ENCODE results near the gene PKP2. TPM values are rescaled to one million over a fixed set of nuclear protein-coding genes. Genes with fewer than 3 reads are reported as not detected.

The PKP2 gene
- total RNA-seq, 6 experiments from 2014 or later: 17.2 to 54.7 (median 23.8) TPM

DNA sequence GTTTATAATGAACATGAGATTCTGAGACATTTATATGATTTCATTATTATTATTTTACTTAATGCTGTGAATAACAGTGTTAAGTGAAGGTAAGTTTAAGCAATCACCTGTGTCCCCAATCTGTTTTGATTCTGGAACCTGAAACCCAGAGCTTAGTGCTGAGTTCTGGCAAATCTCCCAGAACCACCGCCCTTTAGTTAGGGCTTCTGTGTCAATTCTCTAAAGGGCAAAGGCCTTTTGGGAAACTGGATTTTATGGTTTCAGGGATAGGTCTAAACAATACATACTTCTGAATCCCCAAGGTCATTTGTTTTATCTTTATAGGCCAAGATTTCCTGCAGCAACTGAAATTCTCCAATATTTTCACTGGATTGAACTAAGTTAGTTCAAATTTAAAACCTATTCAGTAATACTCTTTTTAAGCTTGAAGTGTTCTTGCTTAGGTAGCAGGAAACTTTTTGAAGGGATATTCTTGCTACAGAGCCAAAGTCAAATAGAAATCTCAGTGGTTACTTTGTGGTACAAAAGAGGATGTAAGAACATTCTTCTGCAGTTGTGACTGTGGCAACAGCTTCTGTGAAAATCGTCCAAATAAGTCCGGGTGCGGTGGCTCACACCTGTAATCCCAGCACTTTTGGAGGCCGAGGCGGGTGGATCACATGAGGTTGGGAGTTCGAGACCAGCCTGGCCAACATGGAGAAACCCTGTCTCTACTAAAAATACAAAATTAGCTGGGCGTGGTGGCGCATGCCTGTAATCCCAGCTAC lies 10.0 kb upstream of the PKP2 start:
- WGBS (ENCODE audit: insufficient coverage, low coverage, low lambda C conversion rate, missing lambda C conversion rate): 67% methylated on average over 9 of the region's 9 CpGs
- ATAC-seq: peak; percentile 95 to 97 (median 96)
- Histone ChIP-seq H3K27me3 (no peaks in the 10 kb centered on the region), H3K4me1 (peaks cover 0 to 26% (median 11%) of the 10 kb centered on the region in 4 donors), H3K9me3 (no peaks in the 10 kb centered on the region), H3K36me3 (no peaks in the 10 kb centered on the region), H3K4me3 (no peak overlapping the region), H3K27ac (peak overlapping the region in 2 of 3 donors; percentile 20 to 84)
- TF ChIP-seq, protein P1, sequence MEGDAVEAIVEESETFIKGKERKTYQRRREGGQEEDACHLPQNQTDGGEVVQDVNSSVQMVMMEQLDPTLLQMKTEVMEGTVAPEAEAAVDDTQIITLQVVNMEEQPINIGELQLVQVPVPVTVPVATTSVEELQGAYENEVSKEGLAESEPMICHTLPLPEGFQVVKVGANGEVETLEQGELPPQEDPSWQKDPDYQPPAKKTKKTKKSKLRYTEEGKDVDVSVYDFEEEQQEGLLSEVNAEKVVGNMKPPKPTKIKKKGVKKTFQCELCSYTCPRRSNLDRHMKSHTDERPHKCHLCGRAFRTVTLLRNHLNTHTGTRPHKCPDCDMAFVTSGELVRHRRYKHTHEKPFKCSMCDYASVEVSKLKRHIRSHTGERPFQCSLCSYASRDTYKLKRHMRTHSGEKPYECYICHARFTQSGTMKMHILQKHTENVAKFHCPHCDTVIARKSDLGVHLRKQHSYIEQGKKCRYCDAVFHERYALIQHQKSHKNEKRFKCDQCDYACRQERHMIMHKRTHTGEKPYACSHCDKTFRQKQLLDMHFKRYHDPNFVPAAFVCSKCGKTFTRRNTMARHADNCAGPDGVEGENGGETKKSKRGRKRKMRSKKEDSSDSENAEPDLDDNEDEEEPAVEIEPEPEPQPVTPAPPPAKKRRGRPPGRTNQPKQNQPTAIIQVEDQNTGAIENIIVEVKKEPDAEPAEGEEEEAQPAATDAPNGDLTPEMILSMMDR (IDR thresholded peaks at IDR 0.05): no peak
- TF ChIP-seq POLR2A (IDR thresholded peaks at IDR 0.05): no peak
- intact Hi-C loops (cut with DNase I): no loop called here
- DNase-seq: peak in 2 of 3 donors; percentile 41 to 84

GRCh38 chr12:32903763-32904162 lies 7.2 kb upstream of the PKP2 start:
- intact Hi-C loops (cut with DNase I): no loop called here
- H3K27me3 ChIP-seq: no peaks in the 10 kb centered on the region
- H3K4me3 ChIP-seq: no peak overlapping the region
- WGBS (ENCODE audit: insufficient coverage, low coverage, low lambda C conversion rate, missing lambda C conversion rate): 67% methylated on average over 1 of the region's 1 CpG
- H3K36me3 ChIP-seq: no peaks in the 10 kb centered on the region
- peaks cover 0 to 29% (median 11%) of the 10 kb centered on the region in 4 donors for H3K4me1 ChIP-seq
- H3K27ac ChIP-seq: no peak overlapping the region
- DNase-seq (no peak), ATAC-seq (no peak)
- TF ChIP-seq, protein P1 (IDR thresholded peaks at IDR 0.05): no peak
- no peak for TF ChIP-seq POLR2A (IDR thresholded peaks at IDR 0.05)
- no peaks in the 10 kb centered on the region for H3K9me3 ChIP-seq

DNA sequence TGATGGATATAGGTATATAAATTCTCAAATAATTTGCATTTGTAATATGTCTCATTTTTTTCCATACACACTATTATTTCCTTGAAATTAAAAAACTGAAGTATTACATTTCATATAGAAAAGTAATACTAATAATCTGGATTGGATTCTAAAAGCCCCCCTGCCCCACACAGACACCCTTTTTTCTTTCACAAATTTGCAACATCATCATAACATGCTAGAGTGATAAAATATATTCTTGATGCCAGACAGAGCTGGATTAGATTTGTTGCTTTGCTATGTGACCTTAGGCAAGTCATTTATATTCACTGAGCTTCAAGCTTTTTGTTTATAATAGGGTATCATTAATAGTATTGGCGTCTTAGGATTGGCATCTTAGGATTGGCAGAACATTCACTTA lies 6.7 kb upstream of the PKP2 start:
- 70% methylated on average over 1 of the region's 1 CpG for WGBS (ENCODE audit: insufficient coverage, low coverage, low lambda C conversion rate, missing lambda C conversion rate)

DNA sequence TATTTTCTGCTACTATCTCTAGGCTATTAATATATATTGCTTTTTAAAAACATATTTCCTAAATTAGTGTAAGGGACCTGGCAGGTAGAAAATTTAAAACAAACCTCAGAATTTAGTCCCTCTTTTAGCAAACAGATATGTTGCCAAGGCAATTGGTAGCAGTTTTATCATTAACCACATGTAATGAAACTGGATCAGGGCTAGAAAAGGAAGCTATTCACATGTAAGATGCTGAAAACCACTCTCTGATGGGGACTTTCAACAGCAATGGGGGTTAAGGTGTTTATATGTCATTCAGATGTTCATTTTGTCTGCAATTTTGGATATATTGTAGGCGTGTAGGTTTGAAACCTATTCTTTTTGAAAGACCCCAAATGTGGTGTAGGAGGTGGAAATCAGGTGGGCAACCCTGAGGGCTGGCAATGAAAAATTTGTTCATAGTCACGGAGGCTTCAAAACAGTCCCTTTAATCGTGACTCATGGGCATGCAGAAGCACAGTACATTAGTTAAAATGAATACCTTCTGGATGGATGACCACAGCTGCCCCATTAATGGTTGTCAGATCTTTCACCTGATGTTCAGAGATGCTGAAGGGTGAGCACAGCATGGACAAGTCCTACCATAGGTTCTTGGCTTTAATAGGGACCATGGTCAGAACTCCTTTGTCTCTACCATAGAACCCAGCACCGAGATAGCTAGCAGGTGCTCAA lies 5.9 kb upstream of the PKP2 start:
- 37% methylated on average over 2 of the region's 4 CpGs for WGBS (ENCODE audit: insufficient coverage, low coverage, low lambda C conversion rate, missing lambda C conversion rate)
- no peaks in the 10 kb centered on the region for H3K9me3 ChIP-seq
- intact Hi-C loops (cut with DNase I): no loop called here
- ATAC-seq (peak; percentile 46 to 73 (median 58)), DNase-seq (no peak)
- no peak overlapping the region for H3K4me3 ChIP-seq
- no peak overlapping the region for H3K27ac ChIP-seq
- H3K36me3 ChIP-seq: no peaks in the 10 kb centered on the region
- peaks cover 0 to 29% (median 12%) of the 10 kb centered on the region in 4 donors for H3K4me1 ChIP-seq
- TF ChIP-seq, protein P1 (IDR thresholded peaks at IDR 0.05): no peak
- no peak for TF ChIP-seq POLR2A (IDR thresholded peaks at IDR 0.05)
- no peaks in the 10 kb centered on the region for H3K27me3 ChIP-seq

More for the DNA sequence above, 6.7 kb upstream of the PKP2 start:
- intact Hi-C loops (cut with DNase I): no loop called here
- no peak for TF ChIP-seq POLR2A (IDR thresholded peaks at IDR 0.05)
- TF ChIP-seq, protein P1 (IDR thresholded peaks at IDR 0.05): no peak
- ATAC-seq: no peak
- H3K9me3 ChIP-seq: no peaks in the 10 kb centered on the region
- H3K4me3 ChIP-seq: no peak overlapping the region
- no peak overlapping the region for H3K27ac ChIP-seq
- H3K4me1 ChIP-seq: peaks cover 0 to 29% (median 11%) of the 10 kb centered on the region in 4 donors
- no peaks in the 10 kb centered on the region for H3K36me3 ChIP-seq
- no peak for DNase-seq
- H3K27me3 ChIP-seq: no peaks in the 10 kb centered on the region
